Fibroblast of lung (primary cell): ENCODE measurements around the gene KCNMB4.

Source experiments
- EZH2 ChIP-seq: IDR thresholded peaks from 2 replicates; pipeline ENCODE4 v1.5.1; 2012; ENCODE audit warnings: low read length, control low read depth, mild to moderate bottlenecking; ENCODE audit errors: missing control alignments
- TF ChIP-seq, protein P1 (sequence below), 2 donors: IDR thresholded peaks in 1 of 2; conservative IDR thresholded peaks in 1 of 2; 1 replicate in 1 of 2; 2 replicates in 1 of 2; pipeline ENCODE4 v1.5.1; 2011 to 2012; ENCODE audit warnings: low read length in 2 of 2, control low read depth in 1 of 2, inconsistent platforms in 1 of 2, low read depth in 1 of 2, mild to moderate bottlenecking in 1 of 2

DNA sequence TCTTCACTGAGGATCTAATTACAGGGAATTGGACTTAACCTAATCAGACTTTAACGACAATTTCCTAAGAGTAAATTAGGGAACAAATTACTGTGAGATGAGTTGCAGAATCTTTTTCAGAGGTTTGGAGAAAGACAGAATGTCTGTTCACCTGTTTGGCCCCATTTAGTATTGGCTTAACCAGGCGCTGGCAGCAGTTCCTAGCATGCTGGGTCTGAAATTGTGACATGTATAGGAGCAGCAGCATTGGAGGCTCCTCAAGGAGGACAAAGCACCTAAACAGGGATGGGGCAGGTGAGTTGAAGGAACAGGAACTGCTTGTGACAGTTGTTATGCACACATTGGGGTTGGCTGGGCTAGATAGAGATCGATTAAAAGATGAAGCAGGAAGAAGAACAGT, 51.0 kb downstream of the KCNMB4 start:
- TF ChIP-seq, protein P1, sequence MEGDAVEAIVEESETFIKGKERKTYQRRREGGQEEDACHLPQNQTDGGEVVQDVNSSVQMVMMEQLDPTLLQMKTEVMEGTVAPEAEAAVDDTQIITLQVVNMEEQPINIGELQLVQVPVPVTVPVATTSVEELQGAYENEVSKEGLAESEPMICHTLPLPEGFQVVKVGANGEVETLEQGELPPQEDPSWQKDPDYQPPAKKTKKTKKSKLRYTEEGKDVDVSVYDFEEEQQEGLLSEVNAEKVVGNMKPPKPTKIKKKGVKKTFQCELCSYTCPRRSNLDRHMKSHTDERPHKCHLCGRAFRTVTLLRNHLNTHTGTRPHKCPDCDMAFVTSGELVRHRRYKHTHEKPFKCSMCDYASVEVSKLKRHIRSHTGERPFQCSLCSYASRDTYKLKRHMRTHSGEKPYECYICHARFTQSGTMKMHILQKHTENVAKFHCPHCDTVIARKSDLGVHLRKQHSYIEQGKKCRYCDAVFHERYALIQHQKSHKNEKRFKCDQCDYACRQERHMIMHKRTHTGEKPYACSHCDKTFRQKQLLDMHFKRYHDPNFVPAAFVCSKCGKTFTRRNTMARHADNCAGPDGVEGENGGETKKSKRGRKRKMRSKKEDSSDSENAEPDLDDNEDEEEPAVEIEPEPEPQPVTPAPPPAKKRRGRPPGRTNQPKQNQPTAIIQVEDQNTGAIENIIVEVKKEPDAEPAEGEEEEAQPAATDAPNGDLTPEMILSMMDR (conservative IDR thresholded peaks at IDR 0.05 in 1 of 2, IDR thresholded peaks at IDR 0.05 in 1 of 2; ENCODE audit: low read depth in 1 of 2, low read length in 2 of 2), result no peak
- TF ChIP-seq EZH2, result no peak
